Stimulated activated CD4-positive, alpha-beta T cell treated with anti-CD3 and anti-CD28 coated beads, Interleukin-2, amount 100 ng/mL, for 48 hours (primary cell): ENCODE results near the gene THBS2.
A peak's percentile ranks its signal among the peaks of the same experiment; 100 is the strongest.
"Not testable (repeated sequence)": the region's sequence is repeated elsewhere in the genome, so short reads cannot be mapped to it uniquely, and the experiment has no call there.

Experiments used
- DNase-seq, 2 donors: peaks; one replicate each; pipeline ENCODE4 v3.0.0-alpha.2; 2020

Gene THBS2

GRCh38 chr6:169229615-169230321, 23.9 kb downstream of the THBS2 start:
- no peak for DNase-seq

- no peak for DNase-seq
These were observed 26.5 kb downstream of the THBS2 start for GRCh38 chr6:169227116-169227515.

- no peak for DNase-seq
These were observed 27.8 kb downstream of the THBS2 start for GRCh38 chr6:169225887-169226286.

- no peak for DNase-seq
These were observed 28.5 kb downstream of the THBS2 start for GRCh38 chr6:169225131-169225576.

GRCh38 chr6:169224716-169225115, 28.9 kb downstream of the THBS2 start:
- DNase-seq, result no peak

GRCh38 chr6:169224185-169224695, 29.4 kb downstream of the THBS2 start:
- no peak for DNase-seq

- DNase-seq, result no peak
These were observed 30.6 kb downstream of the THBS2 start for GRCh38 chr6:169223006-169223405.

- no peak for DNase-seq
These were observed 31.5 kb downstream of the THBS2 start for GRCh38 chr6:169222126-169222525.

GRCh38 chr6:169221264-169221663, 32.4 kb downstream of the THBS2 start:
- DNase-seq, result no peak

GRCh38 chr6:169220068-169220964, 33.3 kb downstream of the THBS2 start:
- DNase-seq, result no peak

- DNase-seq, result no peak
These were observed 35.7 kb downstream of the THBS2 start for GRCh38 chr6:169217972-169218371.

GRCh38 chr6:169216830-169217229, 36.8 kb downstream of the THBS2 start:
- DNase-seq, result no peak

GRCh38 chr6:169215201-169215681, 38.4 kb downstream of the THBS2 start:
- DNase-seq, result no peak

- DNase-seq, result not testable (repeated sequence)
These were observed 38.9 kb downstream of the THBS2 start for GRCh38 chr6:169214789-169215188.

GRCh38 chr6:169213814-169214520, 39.7 kb downstream of the THBS2 start:
- DNase-seq, result no peak

- peak; percentile 82 to 87 for DNase-seq
These were observed 40.5 kb downstream of the THBS2 start for GRCh38 chr6:169212897-169213813.

- DNase-seq, result no peak
These were observed 41.2 kb downstream of the THBS2 start for GRCh38 chr6:169212436-169212835.

- DNase-seq, result no peak
These were observed 41.8 kb downstream of the THBS2 start for GRCh38 chr6:169211881-169212280.

GRCh38 chr6:169210611-169211010, 43.0 kb downstream of the THBS2 start:
- DNase-seq, result no peak

GRCh38 chr6:169208011-169208410, 45.6 kb downstream of the THBS2 start:
- DNase-seq, result no peak

GRCh38 chr6:169207482-169207881, 46.2 kb downstream of the THBS2 start:
- DNase-seq, result no peak
